Activated CD8-positive, alpha-beta memory T cell treated with anti-CD3 and anti-CD28 coated beads for 48 hours (primary cell): ENCODE results near the gene SLC39A1.
A peak's percentile ranks its signal among the peaks of the same experiment; 100 is the strongest.
"Not testable (repeated sequence)": the region's sequence is repeated elsewhere in the genome, so short reads cannot be mapped to it uniquely, and the experiment has no call there.

Experiments
- DNase-seq, 3 experiments: peaks; one replicate each; pipeline ENCODE4 v3.0.0-alpha.2; 2020; ENCODE audit warnings: low read depth in 2 of 3, low spot score in 2 of 3

Gene SLC39A1

GRCh38 chr1:153932156-153933131 is 30.9 kb downstream of the SLC39A1 start:
- DNase-seq = no peak

DNA sequence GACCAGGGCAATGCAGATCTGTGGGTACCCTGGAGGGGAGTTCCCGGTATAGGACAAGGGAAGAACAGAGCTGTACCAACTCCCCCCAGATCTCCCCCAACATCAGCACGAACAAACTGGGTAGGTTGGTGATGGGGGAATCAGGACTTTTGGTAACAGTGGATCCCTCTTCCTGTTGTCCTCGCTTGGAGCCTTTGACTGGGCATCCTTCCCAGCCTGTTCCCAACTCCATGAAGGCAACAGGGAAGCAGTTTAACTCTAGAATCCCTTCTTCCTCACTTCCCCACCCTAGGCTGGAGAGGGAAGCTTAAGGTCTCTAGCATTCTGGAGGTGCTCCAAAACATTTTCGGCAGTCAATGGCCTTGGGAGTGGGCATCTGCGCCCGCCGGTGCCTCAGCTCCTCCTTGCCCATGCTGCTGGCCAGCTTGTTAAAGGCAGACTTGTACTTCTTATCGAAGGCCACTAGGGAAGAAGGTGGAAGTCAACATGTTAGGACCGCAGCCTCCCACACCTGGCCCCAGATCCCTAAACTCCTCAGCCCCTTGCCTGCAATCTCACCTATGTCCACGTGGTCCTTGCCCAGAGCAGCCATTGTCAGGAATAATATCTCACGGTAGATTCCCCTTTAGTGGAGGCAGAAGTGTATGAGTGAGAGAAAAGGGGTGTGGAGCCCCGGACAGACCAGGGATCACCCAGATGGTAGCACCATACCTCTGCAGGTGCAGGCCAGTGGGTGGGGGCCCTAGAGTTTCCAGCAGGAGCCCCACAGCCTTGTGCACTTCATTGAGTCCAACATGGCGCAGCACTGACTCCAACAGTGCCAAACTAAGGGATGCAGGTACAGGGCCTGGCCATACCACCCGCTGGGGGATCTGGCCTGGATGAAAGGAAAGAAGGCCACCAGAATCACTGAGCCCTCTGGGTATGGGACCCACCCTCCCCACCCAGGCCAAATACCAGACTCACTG is 33.1 kb downstream of the SLC39A1 start:
- no peak for DNase-seq

- DNase-seq = no peak
Observed at GRCh38 chr1:153929426-153929825, 33.9 kb downstream of the SLC39A1 start.

DNA sequence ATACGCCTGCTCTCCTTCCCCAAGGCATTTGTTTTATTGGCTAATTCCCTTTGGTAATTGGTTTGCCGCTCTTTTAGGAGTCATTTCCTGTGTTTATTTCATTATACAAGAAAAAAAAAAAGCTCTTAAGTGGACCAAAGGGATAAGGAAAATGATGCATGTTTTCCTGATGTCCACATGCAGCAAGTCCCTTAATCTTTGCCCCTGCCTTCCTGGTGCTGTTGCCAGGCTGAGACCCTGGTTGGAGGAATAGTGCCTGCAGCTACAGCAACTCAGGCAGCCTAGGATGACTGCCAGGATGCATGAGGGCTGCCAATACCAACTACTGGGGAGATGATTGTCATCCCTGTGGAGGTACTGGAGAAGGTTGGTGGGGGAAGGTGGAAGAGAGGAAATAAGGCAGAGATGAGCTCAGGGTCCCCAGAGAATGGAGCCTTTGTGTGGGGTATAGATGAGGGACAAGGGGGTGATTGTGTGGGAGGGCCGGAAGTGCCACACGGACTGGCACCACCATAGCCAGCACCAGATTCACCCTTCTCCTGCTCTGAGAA is 34.5 kb downstream of the SLC39A1 start:
- no peak for DNase-seq

- no peak for DNase-seq
Observed at GRCh38 chr1:153928245-153928644, 35.1 kb downstream of the SLC39A1 start.

GRCh38 chr1:153926405-153926804 is 36.9 kb downstream of the SLC39A1 start:
- DNase-seq = no peak

DNA sequence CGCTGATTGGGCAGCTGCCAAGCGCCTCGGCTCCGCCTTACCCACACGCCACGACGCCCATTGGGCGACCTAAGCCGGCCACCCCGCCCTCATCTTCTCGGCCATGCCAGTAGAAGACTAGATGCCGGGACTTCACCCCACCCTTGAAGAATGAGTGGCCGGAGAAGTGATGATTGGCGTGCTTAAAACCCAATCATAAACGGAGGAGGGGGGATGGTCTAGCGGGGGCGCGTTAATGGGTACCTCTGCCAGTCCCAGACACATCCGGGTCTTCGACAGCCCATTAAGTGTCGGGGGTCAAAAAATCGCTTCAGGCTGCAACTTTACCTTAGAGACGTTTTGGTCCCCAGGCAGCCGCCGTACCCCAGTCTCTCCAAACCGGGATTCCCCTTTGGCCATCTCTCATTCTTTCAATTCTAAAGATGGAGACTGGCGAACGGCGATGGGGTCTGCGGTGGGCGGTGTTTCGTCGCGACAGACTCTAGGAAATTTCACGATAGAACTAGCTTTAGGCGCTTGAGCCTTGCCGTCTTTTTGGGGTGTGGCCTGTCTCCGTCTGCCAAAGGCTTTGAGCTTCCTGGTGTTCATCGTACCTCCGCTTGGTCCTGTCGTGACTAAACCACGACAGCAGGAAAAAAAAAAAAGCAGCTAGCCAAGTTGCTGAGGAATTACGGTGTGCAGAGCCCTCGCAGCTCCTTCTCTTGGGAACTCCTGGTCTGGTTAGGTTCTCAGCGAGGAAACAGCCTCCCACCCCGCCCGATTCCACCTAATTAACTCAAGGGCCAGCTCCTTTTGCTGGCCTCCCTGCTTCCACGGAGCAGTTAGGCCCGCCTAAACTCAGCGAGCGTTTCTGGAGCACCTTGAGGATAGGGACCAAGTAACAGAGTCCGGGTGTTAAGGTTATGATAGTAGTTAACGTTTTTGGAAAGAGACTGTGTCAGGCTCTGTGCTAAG is 40.1 kb downstream of the SLC39A1 start, which contains the start of gene GATAD2B:
TSS of gene GATAD2B (minus strand) at position 1 of the 954 bp plus-strand sequence. CDS start 94,625 bp downstream, outside the sequence.
- peak; percentile 94 to 99 (median 96) for DNase-seq

GRCh38 chr1:153922076-153922971 is 41.0 kb downstream of the SLC39A1 start:
- peak; percentile 48 to 62 (median 59) for DNase-seq

DNA sequence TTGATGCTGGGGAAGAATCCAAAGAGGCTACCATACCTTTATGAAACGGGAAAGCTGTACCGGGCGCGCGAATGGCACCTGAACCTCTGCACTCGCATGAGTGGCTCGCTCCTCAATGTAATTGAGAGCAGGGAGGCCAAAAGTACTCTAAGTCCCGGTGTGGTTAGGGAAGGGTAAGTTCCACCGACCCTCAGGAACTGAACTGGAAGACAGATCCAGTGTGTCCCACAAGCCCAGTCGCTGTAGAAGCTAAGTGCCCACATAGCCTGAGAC is 41.6 kb downstream of the SLC39A1 start:
- DNase-seq = no peak

DNA sequence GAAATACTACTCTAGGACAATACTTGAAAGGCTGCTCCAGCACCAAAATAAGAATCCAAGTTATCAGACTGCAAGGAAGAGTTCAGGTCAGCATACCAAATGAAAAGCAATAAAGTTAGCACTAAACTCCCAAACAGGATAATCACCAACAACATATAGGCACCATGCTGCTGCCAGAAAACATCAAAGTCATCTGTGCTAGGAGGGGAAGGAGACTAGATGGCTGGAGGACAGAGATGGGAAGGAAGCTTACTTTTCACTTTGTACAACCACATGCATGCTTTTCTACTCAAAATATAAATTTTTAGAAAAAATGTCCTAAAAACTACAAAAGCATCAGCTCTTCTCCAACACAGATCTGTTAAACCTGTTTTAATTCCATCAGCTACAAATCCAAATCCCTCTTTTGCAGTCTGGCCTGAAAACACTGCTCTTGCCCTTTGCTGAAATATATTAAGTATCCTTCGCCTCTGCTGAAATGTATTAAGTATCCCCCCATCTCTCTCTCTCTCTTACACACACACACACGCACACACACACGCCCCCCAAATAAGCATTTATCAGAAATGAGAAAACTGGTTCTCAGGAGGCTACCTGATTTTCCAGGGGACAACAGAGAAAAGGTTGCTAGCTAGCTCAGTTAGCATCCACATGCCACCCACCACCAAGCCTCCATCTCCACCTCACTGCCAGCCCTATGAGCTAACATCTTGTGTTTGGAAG is 42.1 kb downstream of the SLC39A1 start:
- DNase-seq = peak in 1 of 3 experiments; percentile 15

DNA sequence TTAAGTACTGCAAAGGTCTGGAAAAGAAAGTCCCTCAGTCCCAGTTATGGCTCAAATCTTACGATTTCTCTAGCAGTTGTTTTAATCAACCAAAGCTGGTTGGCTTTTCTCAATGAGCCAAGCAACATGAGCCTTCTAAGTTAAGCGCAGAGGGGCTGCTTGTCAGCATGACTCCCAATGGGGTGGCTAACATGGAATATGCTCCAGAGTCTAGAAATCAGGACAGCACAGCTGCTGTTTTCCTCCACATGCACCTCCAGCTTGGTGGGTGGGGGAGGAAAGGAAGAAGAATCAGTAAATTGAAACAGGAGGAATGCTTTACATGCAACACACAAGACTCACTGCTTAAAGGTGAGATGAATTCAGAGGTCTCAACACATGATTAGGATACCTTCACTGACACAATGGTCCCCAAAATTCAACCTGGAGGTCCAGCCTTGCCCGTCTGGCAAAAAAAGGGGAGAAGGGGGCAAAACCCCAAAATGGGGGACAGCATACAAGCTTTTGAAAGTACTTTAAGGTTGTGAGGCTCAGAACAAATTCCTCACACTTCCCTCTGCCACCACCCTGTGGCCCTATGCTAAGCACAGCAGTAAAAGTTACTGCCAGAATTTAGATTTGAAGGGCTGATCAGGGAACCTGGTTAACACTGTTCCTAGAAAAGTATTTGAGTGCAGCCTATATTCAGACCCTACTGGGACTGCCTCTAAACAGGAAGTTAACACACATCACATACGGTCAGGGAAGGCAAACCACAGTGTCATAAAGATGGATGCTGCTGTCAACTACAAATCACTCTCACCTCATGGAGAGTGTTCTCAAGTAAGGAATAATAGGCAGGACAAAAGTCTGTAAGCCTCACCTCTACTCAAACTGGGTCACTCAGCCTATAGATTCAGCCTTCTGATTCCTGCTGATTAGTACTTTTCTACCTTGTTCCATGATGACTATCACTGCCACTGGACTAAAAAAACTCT is 43.2 kb downstream of the SLC39A1 start:
- DNase-seq = no peak

- no peak for DNase-seq
Observed at GRCh38 chr1:153916297-153916696, 47.0 kb downstream of the SLC39A1 start.

DNA sequence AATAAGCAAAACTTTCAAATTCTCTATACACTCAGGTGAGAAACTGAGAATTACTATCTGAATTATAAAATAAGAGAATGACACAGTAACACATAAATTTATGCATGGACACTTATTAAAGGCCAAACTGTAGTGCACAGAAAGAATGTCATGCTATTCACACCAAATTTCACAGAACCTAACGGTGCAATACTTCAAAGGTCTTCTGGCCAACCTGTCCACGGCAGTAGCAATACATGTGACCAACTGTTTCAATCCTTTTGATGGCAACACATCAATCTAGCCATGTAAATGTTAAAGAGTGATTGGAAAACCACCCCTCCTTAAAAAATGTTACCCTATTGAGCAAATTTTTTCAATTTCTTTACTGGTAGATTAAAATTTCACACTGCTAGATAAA is 51.0 kb downstream of the SLC39A1 start:
- no peak for DNase-seq

DNA sequence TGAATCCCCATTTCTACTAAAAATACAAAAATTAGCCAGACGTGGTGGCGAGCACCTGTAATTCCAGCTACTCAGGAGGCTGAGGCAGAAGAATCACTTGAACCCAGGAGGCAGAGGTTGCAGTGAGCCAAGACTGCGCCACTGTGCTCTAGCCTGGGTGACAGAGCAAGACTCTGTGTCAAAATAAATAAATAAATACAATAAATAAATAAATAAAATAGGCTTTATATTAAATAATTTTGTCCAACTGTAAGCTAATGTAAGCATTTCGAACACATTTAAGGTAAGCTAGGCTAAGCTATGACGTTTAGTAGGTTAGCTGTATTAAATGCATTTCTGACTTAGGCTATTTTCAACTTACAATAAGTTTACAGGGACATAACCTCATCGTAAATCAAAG is 52.8 kb downstream of the SLC39A1 start:
- DNase-seq = not testable (repeated sequence)
